ENCODE data around the gene ABI3.
A peak's percentile ranks its signal among the peaks of the same experiment; 100 is the strongest.

- TF ChIP-seq EP300 (IDR thresholded peaks at IDR 0.05) (no peak), POLR2A (IDR thresholded peaks at IDR 0.05) (no peak), CTCF (IDR thresholded peaks at IDR 0.05) (peak in 1 of 2 donors; percentile 2), POLR2AphosphoS5 (IDR thresholded peaks at IDR 0.05) (peak; percentile 28 to 85 (median 79))
Observed at GRCh38 chr17:49191917-49192741, 18.4 kb upstream of the ABI3 start.
